WTC11 (cell line): ENCODE data around the gene CHD3. TPM values are rescaled to one million over a fixed set of nuclear protein-coding genes. Genes with fewer than 3 reads are reported as not detected.

Source experiments
- ATAC-seq: fragments of 200-7000 bp; cut with Tn5 transposase; 2 replicates; pipeline ENCODE4 v1.10.0; 2021; ENCODE audit warnings: mild to moderate bottlenecking, moderate library complexity
- CTCF ChIA-PET: fragments of 300-600 bp; sonication (Branson Sonifier 250); formaldehyde crosslinking; loops from one replicate; lab custom pipeline; 2021; ENCODE audit warnings: antibody characterized with exemption; lab: Charles Lee
- POLR2A ChIA-PET: fragments of 350-600 bp; sonication (Branson Sonifier 250); formaldehyde crosslinking; loops from one replicate; lab custom pipeline; 2021; ENCODE audit warnings: antibody characterized with exemption; lab: Charles Lee
- DNase-seq: peaks from one replicate; pipeline ENCODE4 v3.0.0; 2021; ENCODE audit warnings: low spot score
- H3K27ac Mint-ChIP-seq: 2 replicates; pipeline ENCODE4 v1.8.0; 2021; ENCODE audit warnings: mixed read lengths
- H3K27me3 Mint-ChIP-seq: 2 replicates; pipeline ENCODE4 v1.8.0; 2021; ENCODE audit warnings: low read depth, mild to moderate bottlenecking, moderate library complexity, mixed read lengths
- H3K36me3 Mint-ChIP-seq: 2 replicates; pipeline ENCODE4 v1.8.0; 2021; ENCODE audit warnings: mixed read lengths
- H3K4me1 Mint-ChIP-seq: 2 replicates; pipeline ENCODE4 v1.8.0; 2022; ENCODE audit warnings: mixed read lengths
- H3K4me3 Mint-ChIP-seq: 2 replicates; pipeline ENCODE4 v1.8.0; 2021; ENCODE audit warnings: mild to moderate bottlenecking, moderate library complexity, mixed read lengths
- H3K9me3 Mint-ChIP-seq: 2 replicates; pipeline ENCODE4 v1.8.0; 2021; ENCODE audit warnings: mixed read lengths
- FOXP1 ChIP-seq: sonication (generic); formaldehyde crosslinking; IDR thresholded peaks from 2 replicates; pipeline ENCODE4 v1.8.0; 2022; ENCODE audit warnings: missing genetic modification reagents, mild to moderate bottlenecking, moderate library complexity, borderline replicate concordance
- HMGA2 ChIP-seq: fragments of 250-450 bp; sonication (Bioruptor Pico); IDR thresholded peaks from 2 replicates; pipeline ENCODE4 v1.4.0; 2021; ENCODE audit warnings: mild to moderate bottlenecking, moderate library complexity
- KAT7 ChIP-seq: sonication (generic); formaldehyde crosslinking; IDR thresholded peaks from 2 replicates; pipeline ENCODE4 v1.8.1; 2023; ENCODE audit warnings: missing genetic modification reagents, mild to moderate bottlenecking, borderline replicate concordance
- NFYB ChIP-seq: sonication (generic); formaldehyde crosslinking; conservative IDR thresholded peaks from 2 replicates; pipeline ENCODE4 v1.8.0; 2022; ENCODE audit warnings: low read depth, missing genetic modification reagents
- RORB ChIP-seq: fragments of 250-450 bp; sonication (Bioruptor Pico); IDR thresholded peaks from 2 replicates; pipeline ENCODE4 v1.9.0; 2021; ENCODE audit warnings: mild to moderate bottlenecking
- ZBTB43 ChIP-seq: sonication (generic); formaldehyde crosslinking; IDR thresholded peaks from 2 replicates; pipeline ENCODE4 v1.8.1; 2023; ENCODE audit warnings: mild to moderate bottlenecking, missing genetic modification reagents
- total RNA-seq: library from RNA; stranded (reverse); gene quantifications from 3 replicates; pipeline ENCODE4 v1.2.3, GENCODE V29; 2021
- TF ChIP-seq, protein P1 (sequence below): sonication (generic); formaldehyde crosslinking; IDR thresholded peaks from 2 replicates; pipeline ENCODE4 v1.8.1; 2023; ENCODE audit warnings: mild to moderate bottlenecking, missing genetic modification reagents, borderline replicate concordance
- TF ChIP-seq, protein P2 (sequence below): fragments of 250-450 bp; sonication (Bioruptor Pico); IDR thresholded peaks from 2 replicates; pipeline ENCODE4 v2.1.2; 2022; ENCODE audit warnings: mild to moderate bottlenecking, moderate library complexity
- TF ChIP-seq, protein P3 (sequence below): fragments of 250-450 bp; sonication (Bioruptor Pico); IDR thresholded peaks from 2 replicates; pipeline ENCODE4 v1.9.0; 2021; ENCODE audit warnings: mild to moderate bottlenecking
- TF ChIP-seq, protein P4 (sequence below): sonication (generic); formaldehyde crosslinking; IDR thresholded peaks from 2 replicates; pipeline ENCODE4 v1.8.0; 2022; ENCODE audit warnings: mild to moderate bottlenecking, missing genetic modification reagents

CHD3 gene
- total RNA-seq, 1 experiment from 2014 or later, result 39.5 TPM

- ChIA-PET POLR2A (no interaction called here), CTCF (no interaction called here)
- Mint-ChIP-seq H3K36me3 (peaks cover 19% of the 10 kb centered on the region; the same call in 1 of the 2 replicates), H3K4me3 (no peak overlapping the region), H3K9me3 (no peaks in the 10 kb centered on the region), H3K4me1 (no peaks in the 10 kb centered on the region), H3K27me3 (no peaks in the 10 kb centered on the region), H3K27ac (no peak overlapping the region)
- no peak for DNase-seq
- TF ChIP-seq KAT7 (CRISPR knock-in tag) (no peak), HMGA2 (CRISPR knock-in tag) (no peak), ZBTB43 (CRISPR knock-in tag) (no peak), RORB (CRISPR knock-in tag) (no peak), NFYB (CRISPR knock-in tag) (no peak), FOXP1 (CRISPR knock-in tag) (no peak)
- TF ChIP-seq, protein P1, sequence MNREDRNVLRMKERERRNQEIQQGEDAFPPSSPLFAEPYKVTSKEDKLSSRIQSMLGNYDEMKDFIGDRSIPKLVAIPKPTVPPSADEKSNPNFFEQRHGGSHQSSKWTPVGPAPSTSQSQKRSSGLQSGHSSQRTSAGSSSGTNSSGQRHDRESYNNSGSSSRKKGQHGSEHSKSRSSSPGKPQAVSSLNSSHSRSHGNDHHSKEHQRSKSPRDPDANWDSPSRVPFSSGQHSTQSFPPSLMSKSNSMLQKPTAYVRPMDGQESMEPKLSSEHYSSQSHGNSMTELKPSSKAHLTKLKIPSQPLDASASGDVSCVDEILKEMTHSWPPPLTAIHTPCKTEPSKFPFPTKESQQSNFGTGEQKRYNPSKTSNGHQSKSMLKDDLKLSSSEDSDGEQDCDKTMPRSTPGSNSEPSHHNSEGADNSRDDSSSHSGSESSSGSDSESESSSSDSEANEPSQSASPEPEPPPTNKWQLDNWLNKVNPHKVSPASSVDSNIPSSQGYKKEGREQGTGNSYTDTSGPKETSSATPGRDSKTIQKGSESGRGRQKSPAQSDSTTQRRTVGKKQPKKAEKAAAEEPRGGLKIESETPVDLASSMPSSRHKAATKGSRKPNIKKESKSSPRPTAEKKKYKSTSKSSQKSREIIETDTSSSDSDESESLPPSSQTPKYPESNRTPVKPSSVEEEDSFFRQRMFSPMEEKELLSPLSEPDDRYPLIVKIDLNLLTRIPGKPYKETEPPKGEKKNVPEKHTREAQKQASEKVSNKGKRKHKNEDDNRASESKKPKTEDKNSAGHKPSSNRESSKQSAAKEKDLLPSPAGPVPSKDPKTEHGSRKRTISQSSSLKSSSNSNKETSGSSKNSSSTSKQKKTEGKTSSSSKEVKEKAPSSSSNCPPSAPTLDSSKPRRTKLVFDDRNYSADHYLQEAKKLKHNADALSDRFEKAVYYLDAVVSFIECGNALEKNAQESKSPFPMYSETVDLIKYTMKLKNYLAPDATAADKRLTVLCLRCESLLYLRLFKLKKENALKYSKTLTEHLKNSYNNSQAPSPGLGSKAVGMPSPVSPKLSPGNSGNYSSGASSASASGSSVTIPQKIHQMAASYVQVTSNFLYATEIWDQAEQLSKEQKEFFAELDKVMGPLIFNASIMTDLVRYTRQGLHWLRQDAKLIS (CRISPR knock-in tag), result no peak
- TF ChIP-seq, protein P2, sequence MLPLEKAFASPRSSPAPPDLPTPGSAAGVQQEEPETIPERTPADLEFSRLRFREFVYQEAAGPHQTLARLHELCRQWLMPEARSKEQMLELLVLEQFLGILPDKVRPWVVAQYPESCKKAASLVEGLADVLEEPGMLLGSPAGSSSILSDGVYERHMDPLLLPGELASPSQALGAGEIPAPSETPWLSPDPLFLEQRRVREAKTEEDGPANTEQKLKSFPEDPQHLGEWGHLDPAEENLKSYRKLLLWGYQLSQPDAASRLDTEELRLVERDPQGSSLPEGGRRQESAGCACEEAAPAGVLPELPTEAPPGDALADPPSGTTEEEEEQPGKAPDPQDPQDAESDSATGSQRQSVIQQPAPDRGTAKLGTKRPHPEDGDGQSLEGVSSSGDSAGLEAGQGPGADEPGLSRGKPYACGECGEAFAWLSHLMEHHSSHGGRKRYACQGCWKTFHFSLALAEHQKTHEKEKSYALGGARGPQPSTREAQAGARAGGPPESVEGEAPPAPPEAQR (CRISPR knock-in tag), result no peak
- TF ChIP-seq, protein P3, sequence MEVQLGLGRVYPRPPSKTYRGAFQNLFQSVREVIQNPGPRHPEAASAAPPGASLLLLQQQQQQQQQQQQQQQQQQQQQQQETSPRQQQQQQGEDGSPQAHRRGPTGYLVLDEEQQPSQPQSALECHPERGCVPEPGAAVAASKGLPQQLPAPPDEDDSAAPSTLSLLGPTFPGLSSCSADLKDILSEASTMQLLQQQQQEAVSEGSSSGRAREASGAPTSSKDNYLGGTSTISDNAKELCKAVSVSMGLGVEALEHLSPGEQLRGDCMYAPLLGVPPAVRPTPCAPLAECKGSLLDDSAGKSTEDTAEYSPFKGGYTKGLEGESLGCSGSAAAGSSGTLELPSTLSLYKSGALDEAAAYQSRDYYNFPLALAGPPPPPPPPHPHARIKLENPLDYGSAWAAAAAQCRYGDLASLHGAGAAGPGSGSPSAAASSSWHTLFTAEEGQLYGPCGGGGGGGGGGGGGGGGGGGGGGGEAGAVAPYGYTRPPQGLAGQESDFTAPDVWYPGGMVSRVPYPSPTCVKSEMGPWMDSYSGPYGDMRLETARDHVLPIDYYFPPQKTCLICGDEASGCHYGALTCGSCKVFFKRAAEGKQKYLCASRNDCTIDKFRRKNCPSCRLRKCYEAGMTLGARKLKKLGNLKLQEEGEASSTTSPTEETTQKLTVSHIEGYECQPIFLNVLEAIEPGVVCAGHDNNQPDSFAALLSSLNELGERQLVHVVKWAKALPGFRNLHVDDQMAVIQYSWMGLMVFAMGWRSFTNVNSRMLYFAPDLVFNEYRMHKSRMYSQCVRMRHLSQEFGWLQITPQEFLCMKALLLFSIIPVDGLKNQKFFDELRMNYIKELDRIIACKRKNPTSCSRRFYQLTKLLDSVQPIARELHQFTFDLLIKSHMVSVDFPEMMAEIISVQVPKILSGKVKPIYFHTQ (CRISPR knock-in tag), result no peak
- no peak for ATAC-seq
Observed at GRCh38 chr17:7894226-7894625, 5.6 kb downstream of the CHD3 start.

DNA sequence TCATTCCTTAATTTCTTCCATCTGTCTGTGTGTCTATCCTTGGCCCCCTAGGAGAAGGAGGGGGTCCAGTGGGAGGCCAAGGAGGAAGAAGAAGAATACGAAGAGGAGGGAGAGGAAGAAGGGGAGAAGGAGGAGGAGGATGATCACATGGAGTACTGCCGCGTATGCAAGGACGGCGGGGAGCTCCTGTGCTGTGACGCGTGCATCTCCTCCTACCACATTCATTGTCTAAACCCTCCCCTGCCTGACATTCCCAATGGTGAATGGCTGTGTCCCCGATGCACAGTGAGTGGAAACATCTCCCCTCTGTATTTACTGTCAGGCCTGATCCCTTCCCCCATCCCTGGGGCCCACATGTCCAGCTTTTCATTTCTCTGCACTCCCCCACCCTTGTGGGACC is 6.3 kb downstream of the CHD3 start:
- CTCF ChIA-PET, result interaction anchor here (0.5 kb wide), 1 partner anchor 33 kb away, joined by 5 read pairs; no protein-coding TSS in a partner anchor
- H3K27ac Mint-ChIP-seq, result no peak overlapping the region
- ATAC-seq (no peak), DNase-seq (no peak)
- POLR2A ChIA-PET, result no interaction called here
- no peak for TF ChIP-seq HMGA2 (CRISPR knock-in tag)
- TF ChIP-seq, all 79 proteins: peak for 0
- H3K36me3 Mint-ChIP-seq, result peaks cover 19% of the 10 kb centered on the region; the same call in 1 of the 2 replicates
- H3K9me3 Mint-ChIP-seq, result no peaks in the 10 kb centered on the region
- no peaks in the 10 kb centered on the region for H3K27me3 Mint-ChIP-seq
- no peaks in the 10 kb centered on the region for H3K4me1 Mint-ChIP-seq
- no peak overlapping the region for H3K4me3 Mint-ChIP-seq

- H3K9me3 Mint-ChIP-seq, result no peaks in the 10 kb centered on the region
- ChIA-PET CTCF (no interaction called here), POLR2A (no interaction called here)
- no peak for DNase-seq
- H3K4me3 Mint-ChIP-seq, result no peak overlapping the region
- H3K36me3 Mint-ChIP-seq, result peaks cover 25% of the 10 kb centered on the region; the same call in 1 of the 2 replicates
- TF ChIP-seq, protein P4, sequence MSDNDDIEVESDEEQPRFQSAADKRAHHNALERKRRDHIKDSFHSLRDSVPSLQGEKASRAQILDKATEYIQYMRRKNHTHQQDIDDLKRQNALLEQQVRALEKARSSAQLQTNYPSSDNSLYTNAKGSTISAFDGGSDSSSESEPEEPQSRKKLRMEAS (CRISPR knock-in tag), result no peak
- H3K27me3 Mint-ChIP-seq, result no peaks in the 10 kb centered on the region
- no peak overlapping the region for H3K27ac Mint-ChIP-seq
- no peaks in the 10 kb centered on the region for H3K4me1 Mint-ChIP-seq
- no peak for ATAC-seq
Observed at GRCh38 chr17:7897090-7897489, 8.5 kb downstream of the CHD3 start.
